Muscle of back (tissue), 11 donors: ENCODE measurements around the gene LPAR5. TPM values are rescaled to one million over a fixed set of nuclear protein-coding genes. Genes with fewer than 3 reads are reported as not detected.

ENCODE experiments used
- DNase-seq, 3 donors: peaks; one replicate each; pipeline versions ENCODE4 v3.0.0 to v3.0.0-alpha.2; 2013
- polyA plus RNA-seq, 10 donors: library from polyadenylated mRNA; unstranded; fragments of 120-200 nt; gene quantifications; one replicate each; pipeline ENCODE4 v1.2.1, GENCODE V29; 2013; ENCODE audit not compliant: insufficient read length in 10 of 10

The LPAR5 gene
- polyA plus RNA-seq, 10 donors, result 0.99 to 2.3 (median 1.5) TPM

- DNase-seq, result no peak
Observed at GRCh38 chr12:6639151-6639801, 3.5 kb upstream of the LPAR5 start.

- DNase-seq, result peak in 1 of 3 donors; percentile 38
Observed at GRCh38 chr12:6638305-6638704, 2.5 kb upstream of the LPAR5 start.

DNA sequence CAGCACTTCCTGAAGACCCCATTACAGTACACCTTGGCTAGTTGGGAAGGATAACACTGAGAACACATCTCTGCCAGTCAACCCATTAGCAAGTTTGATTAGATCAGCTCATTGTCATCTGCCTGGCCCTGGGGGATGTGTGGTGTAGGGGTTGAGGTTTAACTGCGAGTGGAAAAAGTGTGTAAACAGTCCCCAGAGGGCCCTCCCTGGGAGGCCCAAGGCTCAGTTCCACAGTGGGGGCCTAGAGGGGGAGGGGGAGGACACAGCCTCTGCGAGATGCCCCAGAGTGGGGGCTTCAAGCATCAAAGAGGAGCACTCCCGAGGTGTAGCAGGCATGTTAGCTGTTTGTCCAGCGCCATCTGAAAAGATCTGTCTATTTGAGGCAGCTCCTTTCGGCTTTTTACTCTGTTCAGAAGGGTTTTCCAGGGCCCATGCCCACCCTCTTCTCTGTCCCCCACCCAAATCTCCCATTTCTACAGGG lies 344 bp downstream of the LPAR5 start:
- no peak for DNase-seq

GRCh38 chr12:6632026-6632983 lies 3.5 kb downstream of the LPAR5 start:
- DNase-seq, result peak in 1 of 3 donors; percentile 78

- no peak for DNase-seq
Observed at GRCh38 chr12:6631549-6631961, 4.2 kb downstream of the LPAR5 start.

- DNase-seq, result peak in 1 of 3 donors; percentile 62
Observed at GRCh38 chr12:6630736-6631135, 5.0 kb downstream of the LPAR5 start.

DNA sequence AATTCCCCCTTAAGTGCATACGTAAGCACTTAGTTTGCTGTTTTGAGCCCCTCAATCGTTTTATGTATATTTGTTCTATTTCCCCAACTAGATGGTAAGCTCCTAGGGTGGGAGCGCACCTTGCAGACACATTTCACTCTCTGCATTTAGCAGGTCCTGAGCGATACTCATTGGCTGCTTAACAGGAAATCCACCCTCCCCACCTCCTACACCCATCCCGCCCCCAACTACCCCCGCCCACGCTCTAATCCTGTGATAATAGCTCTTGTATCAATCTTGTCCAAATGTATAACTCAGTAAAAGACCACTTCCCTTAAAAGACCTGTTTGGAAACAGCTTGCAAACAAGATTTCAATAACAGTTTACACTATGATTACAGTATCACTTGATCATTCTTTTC lies 8.1 kb downstream of the LPAR5 start:
- no peak for DNase-seq

DNA sequence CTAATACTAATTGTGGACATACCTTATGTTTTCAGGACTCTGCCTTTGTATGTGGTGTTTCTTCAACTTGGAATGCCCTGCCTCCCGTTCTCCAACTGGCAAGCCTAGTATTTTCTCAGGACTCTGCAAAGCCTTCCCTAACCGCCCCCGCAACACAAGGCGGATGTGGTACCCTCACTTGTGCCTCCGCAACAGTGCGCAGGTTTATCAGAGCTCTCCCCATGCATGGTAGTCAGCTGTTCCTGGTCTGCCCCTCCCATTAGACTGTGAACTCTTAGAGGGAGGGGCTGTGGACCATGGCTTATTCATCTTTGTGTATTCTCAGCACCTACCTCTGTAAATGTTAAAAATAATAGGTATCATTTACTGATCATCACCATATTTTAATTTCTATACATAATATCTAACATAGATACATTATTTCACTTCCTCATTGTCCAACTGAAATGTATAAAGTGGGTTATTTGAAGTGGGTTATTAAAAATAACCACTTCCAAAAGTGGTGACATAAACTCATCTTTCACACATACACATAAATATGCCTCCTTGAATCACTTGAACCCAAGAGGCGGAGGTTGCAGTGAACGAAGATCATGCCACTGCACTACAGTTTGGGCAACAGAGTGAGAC lies 9.0 kb downstream of the LPAR5 start:
- no peak for DNase-seq

DNA sequence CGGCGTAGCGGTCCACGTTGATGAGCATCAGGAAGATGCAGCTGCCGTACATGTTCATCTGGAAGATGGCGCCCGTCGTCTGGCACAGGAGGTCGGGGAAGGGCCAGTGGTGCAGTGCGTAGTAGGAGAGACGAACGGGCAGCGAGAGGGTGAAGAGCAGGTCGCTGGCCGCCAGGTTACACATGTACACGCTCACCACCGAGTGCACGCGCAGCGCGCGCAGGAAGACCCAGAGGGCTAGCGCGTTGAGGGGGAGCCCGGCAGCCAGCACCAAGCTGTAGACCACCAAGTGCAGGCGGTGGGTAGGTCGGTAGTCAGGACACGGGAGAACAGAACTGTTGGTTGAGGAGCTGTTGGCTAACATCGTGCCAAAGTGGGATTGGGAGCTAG lies 14.9 kb downstream of the LPAR5 start:
- no peak for DNase-seq

- DNase-seq, result peak in 2 of 3 donors; percentile 64 to 82
Observed at GRCh38 chr12:6620137-6620884, 15.4 kb downstream of the LPAR5 start.

DNA sequence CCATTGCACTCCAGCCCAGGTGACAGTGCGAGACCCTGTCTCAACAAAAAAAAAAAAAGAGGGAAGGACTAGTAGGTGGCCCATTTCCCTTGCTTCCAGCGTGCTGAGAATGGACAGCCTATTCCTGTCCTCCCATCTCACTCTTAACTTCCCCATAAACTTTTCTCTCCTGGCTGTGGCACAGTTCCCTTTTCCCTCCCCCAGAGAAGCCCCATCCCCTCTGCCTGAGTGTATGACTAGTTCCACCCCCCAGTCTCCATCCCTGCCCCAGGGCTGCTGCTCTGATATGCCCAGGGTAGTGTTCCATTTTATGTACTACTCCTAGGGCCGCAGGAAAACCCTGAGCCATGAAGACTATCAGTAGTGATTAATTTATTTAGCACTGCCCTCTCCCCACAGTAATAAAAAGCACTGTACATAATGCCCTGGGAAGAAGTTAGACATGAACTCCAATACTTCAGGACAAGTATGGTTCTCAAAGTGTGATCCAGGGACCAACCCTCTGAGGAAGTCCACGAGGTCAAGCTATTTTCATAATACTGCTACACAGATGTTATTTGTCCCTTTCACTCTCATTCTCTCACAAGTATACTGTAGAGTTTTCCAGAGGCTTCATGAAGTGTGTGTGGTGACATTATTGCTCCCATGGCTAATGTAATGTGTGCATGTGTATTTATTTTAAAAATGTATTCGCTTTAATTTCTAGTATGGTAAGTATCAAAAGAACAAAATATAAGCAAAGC lies 17.1 kb downstream of the LPAR5 start:
- no peak for DNase-seq

DNA sequence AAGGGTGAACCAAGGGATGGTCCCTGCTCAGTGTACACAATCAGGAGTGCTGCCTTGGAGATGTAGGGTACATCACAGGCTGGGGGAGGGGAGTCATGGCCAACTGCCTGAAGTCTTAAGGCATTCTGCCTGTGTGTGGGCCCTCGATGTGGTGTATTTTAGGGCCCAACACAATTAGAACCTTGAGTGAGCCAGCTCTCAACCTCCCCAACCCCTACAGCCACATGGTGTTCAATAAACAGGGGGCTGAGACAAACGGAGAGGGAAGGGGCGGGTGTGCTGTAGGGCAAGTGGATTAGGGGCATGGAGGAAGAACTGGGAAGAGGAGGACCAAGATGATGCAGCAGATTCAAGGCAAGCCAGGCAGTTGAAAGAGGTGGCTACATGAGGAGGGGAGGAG lies 20.0 kb downstream of the LPAR5 start:
- DNase-seq, result peak in 1 of 3 donors; percentile 49

GRCh38 chr12:6614513-6615172 lies 21.1 kb downstream of the LPAR5 start:
- DNase-seq, result no peak

- DNase-seq, result peak; percentile 95 to 97 (median 95)
Observed at GRCh38 chr12:6613776-6614512, 21.8 kb downstream of the LPAR5 start.

GRCh38 chr12:6613015-6613775 lies 22.6 kb downstream of the LPAR5 start:
- peak; percentile 69 to 91 (median 70) for DNase-seq

DNA sequence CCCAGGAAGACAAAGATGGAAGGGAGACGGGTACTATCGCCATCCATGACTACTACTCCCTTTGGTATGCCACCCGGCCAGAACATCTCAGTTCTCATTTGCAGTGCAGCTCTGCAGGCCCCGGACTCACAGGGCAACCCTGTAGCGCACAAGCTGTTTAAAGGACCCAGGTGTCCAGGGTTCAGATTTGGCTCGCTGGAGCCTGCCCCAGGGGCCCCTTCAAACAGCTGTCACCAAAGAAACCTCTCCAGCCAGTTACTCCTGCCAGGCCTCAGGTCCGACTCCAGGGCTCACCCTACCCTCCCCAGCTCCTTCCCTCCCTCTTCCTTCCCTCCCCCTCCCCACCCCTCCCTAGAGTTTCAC lies 23.1 kb downstream of the LPAR5 start:
- DNase-seq, result no peak

GRCh38 chr12:6612247-6612646 lies 23.5 kb downstream of the LPAR5 start:
- no peak for DNase-seq

- DNase-seq, result peak in 1 of 3 donors; percentile 73
Observed at GRCh38 chr12:6608592-6609281, 27.0 kb downstream of the LPAR5 start.
